Umbilical cord (tissue), 2 donors: ENCODE results near the gene ADGRV1. TPM values are rescaled to one million over a fixed set of nuclear protein-coding genes. Genes with fewer than 3 reads are reported as not detected.
"Not testable (repeated sequence)": the region's sequence is repeated elsewhere in the genome, so short reads cannot be mapped to it uniquely, and the experiment has no call there.

Experiments used
- DNase-seq: peaks from one replicate; pipeline ENCODE4 v3.0.0-alpha.2; 2015; ENCODE audit warnings: low spot score
- total RNA-seq: library from RNA; depleted of rRNA; stranded (reverse); fragments of >200 nt; gene quantifications from one replicate; pipeline ENCODE4 v1.2.3, GENCODE V29; 2014; ENCODE audit warnings: low replicate concordance; ENCODE audit not compliant: insufficient read depth

Gene ADGRV1
- total RNA-seq, 1 donor from 2014 or later: 15.4 TPM

GRCh38 chr5:90740244-90740799 lies 181.7 kb downstream of the ADGRV1 start:
- DNase-seq: no peak

- DNase-seq: no peak
These were observed 182.5 kb downstream of the ADGRV1 start for GRCh38 chr5:90741022-90741564.

DNA sequence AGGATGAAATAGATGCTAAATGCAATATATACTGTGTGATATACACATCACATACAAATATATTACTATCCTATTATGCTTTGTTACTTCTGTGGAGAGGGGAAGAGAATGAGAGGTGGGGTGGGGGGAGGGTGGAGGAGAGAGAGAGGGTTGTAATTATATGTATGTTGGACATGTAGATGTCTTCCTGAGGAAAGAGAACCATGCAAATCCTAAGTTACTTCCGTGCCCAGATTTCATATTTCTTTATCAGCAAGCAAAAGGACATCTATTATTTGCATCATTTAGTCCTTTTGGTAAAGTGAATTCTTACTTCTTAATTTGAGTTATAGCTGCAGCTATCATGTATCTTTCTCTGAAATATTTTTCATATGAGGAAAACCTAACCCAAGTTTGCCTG lies 187.5 kb downstream of the ADGRV1 start:
- DNase-seq: no peak

- no peak for DNase-seq
These were observed 188.6 kb downstream of the ADGRV1 start for GRCh38 chr5:90747175-90747574.

DNA sequence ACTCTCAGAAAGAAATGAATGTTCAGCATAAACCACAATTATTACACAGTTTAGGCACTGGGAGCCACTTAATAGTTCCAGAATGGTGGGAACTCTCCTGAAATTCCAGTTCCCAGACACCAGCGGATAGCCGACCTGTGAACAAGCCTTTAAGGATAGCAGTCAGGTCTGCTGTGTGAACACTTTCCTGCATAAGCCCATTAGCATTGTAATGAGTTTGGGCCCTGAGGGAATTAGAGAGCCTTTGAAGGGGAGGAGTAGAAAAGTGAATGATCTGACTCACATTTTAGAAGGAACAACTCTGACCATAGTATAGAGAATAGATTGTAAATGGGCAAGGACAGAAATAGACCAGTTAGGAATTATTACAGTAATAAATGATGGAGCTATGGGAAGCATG lies 189.1 kb downstream of the ADGRV1 start:
- DNase-seq: no peak

- no peak for DNase-seq
These were observed 200.5 kb downstream of the ADGRV1 start for GRCh38 chr5:90759119-90759518.

GRCh38 chr5:90767710-90768109 lies 209.1 kb downstream of the ADGRV1 start:
- DNase-seq: no peak

- not testable (repeated sequence) for DNase-seq
These were observed 211.5 kb downstream of the ADGRV1 start for GRCh38 chr5:90770006-90770541.

DNA sequence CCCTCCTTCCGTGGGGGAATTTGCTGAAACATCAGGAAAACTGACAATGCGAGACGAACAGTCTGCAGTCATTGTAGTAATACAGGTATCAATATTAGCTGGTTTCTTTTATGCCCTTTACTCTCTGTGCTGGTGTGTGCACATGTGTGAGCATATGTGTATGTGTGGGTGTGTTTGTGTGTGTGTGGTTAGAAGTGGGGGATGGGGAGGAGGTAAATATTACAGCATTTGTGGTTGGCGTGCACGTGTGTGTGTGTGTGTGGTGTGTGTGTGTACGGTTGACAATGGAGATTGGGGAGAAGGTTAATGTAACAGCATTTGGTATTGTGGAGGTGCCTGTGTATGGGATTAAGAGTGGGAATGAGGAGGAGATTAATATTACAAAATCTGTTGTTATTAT lies 219.4 kb downstream of the ADGRV1 start:
- DNase-seq: no peak

DNA sequence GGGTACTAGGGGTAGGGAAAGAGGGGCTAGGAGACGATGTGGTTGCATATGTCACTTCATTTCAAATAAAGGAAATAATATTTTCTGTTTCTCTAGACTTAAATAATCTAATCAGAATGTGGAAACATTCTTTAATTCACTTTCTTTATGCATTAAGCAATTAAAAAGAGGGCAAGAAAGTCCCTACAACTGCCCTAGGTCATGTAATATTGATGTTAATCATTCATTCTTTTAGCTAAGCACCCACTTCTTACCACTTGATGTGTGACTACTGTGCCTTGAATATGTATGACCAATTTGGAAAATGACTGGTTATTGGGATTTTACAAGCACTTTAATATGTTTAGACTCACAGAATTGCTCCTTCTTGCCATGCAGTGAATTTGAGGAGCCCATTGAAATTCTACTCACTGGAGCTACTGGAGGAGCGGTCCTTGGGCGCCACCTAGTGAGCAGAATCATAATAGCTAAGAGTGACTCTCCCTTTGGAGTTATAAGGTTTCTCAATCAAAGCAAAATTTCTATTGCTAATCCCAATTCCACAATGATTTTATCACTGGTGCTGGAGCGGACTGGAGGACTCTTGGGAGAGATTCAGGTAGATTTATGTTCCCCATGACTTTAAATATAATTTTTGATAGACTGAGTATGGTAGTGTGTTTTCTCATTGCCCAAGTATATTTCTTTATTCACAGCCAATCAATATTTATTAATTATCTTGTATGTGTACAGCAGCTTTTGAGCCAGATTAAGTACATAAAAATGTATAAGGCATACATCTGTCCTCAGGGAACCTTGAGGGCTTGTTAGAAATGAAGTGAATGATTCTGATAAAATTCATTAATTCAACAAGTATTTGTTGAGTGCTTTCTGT lies 225.1 kb downstream of the ADGRV1 start:
- peak; percentile 71 for DNase-seq

- no peak for DNase-seq
These were observed 228.2 kb downstream of the ADGRV1 start for GRCh38 chr5:90786756-90787155.

DNA sequence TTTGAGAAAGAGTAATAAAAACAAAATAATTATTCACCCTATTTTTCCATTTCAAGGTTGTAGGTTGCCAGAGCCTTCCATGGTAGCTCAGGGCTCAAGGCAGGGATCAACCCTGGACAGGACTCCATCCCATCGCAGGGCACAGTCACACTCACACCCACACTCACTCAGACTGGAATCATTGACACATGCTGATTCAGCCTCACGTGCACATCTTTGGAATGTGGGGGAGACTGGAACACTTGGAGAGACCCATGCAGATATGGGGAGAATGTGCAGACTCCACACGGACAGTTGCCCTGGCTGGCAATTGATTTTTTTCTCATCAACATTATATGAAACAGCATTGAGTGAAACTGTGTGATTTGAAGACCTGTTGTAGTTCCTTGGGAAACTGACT lies 234.1 kb downstream of the ADGRV1 start:
- DNase-seq: no peak

DNA sequence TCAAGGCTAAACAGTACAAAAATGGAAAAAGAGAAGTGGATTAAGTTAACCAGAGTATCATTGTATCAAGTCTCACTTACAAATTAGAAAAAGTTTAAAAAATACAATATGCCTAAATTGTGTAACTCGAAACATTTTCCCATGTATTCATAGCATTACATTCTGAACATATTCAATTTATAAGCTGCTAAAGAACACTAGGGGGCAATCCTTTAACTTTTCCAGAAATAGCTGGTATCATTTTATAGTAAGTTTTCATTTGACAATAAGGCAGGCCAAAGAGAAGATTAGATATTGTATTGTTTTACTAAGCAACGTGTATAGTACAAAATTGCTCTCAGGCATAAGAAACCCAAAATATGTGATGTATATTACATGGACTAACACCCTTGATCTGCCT lies 234.6 kb downstream of the ADGRV1 start:
- no peak for DNase-seq

- not testable (repeated sequence) for DNase-seq
These were observed 238.3 kb downstream of the ADGRV1 start for GRCh38 chr5:90796919-90797318.

GRCh38 chr5:90800082-90800481 lies 241.5 kb downstream of the ADGRV1 start:
- not testable (repeated sequence) for DNase-seq

DNA sequence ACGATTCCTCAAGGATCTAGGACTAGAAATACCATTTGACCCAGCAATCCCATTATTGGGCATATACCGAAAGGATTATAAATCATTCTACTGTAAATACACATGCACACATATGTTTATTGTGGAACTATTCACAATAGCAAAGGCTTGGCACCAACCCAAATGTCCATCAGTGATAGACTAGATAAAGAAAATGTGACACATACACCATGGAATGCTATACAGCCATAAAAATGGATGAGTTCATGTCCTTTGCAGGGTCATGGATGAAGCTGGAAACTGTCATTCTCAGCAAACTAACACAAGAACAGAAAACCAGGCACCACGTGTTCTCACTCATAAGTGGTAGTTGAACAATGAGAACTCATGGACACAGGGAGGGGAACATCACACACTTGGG lies 241.9 kb downstream of the ADGRV1 start:
- not testable (repeated sequence) for DNase-seq

- DNase-seq: peak; percentile 38
These were observed 244.1 kb downstream of the ADGRV1 start for GRCh38 chr5:90802474-90803317.

DNA sequence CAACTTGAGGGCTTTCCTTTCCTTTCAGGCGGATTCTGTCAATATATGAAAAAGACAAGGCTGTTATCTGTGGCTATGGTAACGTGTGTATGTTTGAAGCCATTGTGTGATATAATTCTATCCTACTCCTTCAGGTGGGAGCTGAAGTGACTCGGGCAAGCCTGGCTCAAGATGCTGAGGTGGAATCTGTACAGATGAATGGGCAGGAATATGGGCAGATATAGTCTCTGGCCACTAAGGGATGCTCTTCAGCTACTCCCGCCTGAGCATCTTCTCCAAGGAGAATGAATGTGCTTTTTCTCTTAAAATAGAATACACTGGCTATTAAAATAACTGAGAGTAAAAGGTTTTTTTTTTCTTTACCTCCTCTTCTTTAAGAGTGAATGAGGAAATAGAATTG lies 244.8 kb downstream of the ADGRV1 start:
- DNase-seq: peak; percentile 40

DNA sequence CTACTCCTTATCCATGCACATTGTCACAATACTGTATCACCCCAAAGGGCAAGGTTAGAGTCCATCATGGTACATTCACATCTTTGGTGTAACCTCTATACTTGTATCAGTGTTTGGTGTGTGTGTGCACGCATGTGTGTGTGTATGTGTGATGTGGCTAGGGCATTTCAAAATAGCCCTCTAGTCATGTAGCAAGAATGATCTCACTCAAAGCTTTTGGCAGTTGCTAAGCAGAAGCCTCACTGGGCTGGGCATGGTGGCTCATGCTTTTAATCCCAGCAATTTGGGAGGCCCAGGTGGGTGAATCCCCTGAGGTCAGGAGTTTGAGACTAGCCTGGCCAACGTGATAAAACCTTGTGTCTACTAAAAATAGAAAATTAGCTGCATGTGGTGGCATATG lies 245.3 kb downstream of the ADGRV1 start:
- peak; percentile 56 for DNase-seq

DNA sequence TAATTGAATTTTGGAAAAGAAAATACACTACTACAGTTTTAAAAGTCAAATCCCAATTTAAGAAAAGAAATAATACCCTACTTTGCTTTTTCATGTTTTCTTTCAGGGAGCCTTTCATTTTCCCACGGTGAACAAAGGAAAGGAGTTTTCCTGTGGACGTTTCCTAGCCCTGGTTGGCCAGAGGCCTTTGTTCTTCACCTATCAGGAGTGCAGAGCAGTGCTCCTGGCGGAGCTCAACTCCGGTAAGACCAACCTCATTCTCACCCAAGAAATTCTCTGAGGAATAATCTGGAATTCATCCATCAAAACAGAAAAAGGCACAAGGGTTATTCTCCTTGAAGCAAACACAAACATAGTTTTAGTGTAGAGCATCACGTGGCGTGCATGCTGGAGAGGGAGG lies 248.9 kb downstream of the ADGRV1 start:
- DNase-seq: no peak

- DNase-seq: peak; percentile 76
These were observed 250.9 kb downstream of the ADGRV1 start for GRCh38 chr5:90809311-90810056.
